Natural killer cell (primary cell): ENCODE measurements around the gene ANKRD12. TPM values are rescaled to one million over a fixed set of nuclear protein-coding genes. Genes with fewer than 3 reads are reported as not detected.
A peak's percentile ranks its signal among the peaks of the same experiment; 100 is the strongest.
"Not testable (repeated sequence)": the region's sequence is repeated elsewhere in the genome, so short reads cannot be mapped to it uniquely, and the experiment has no call there.

ENCODE experiments used
- ATAC-seq, 3 donors: fragments of 150-1000 bp in 2 of 3; fragments of 200-7000 bp in 1 of 3; cut with Tn5 transposase; 1 replicate in 1 of 3; 2 replicates in 2 of 3; pipeline ENCODE4 v1.10.0; 2021; ENCODE audit warnings: mild to moderate bottlenecking in 2 of 3, moderate library complexity in 2 of 3
- DNase-seq, 2 donors: peaks; one replicate each; pipeline versions ENCODE4 v3.0.0 to v3.0.0-alpha.2; 2013 to 2021; ENCODE audit warnings: mixed read lengths in 1 of 2
- H3K27ac ChIP-seq: one replicate; pipeline ENCODE4 v1.5.1; 2013; ENCODE audit warnings: mild to moderate bottlenecking, low read length
- H3K27me3 ChIP-seq: one replicate; pipeline ENCODE4 v1.6.1; 2013; ENCODE audit warnings: low read length; ENCODE audit not compliant: control insufficient read depth, insufficient read depth
- H3K36me3 ChIP-seq: one replicate; pipeline ENCODE4 v1.6.1; 2013; ENCODE audit warnings: low read length; ENCODE audit not compliant: control insufficient read depth, insufficient read depth
- H3K4me1 ChIP-seq: one replicate; pipeline ENCODE4 v1.6.1; 2013; ENCODE audit warnings: low read length; ENCODE audit not compliant: control insufficient read depth, insufficient read depth
- H3K4me3 ChIP-seq: one replicate; pipeline ENCODE4 v1.5.1; 2013; ENCODE audit warnings: low read length
- H3K9me3 ChIP-seq: one replicate; pipeline ENCODE4 v1.6.1; 2013; ENCODE audit warnings: low read length; ENCODE audit not compliant: control insufficient read depth, insufficient read depth
- H3K27ac Mint-ChIP-seq, 2 donors: one replicate each; pipeline ENCODE4 v1.8.0; 2022; ENCODE audit warnings: mild to moderate bottlenecking in 2 of 2, mixed read lengths in 2 of 2, moderate library complexity in 1 of 2
- H3K27me3 Mint-ChIP-seq, 2 donors: one replicate each; pipeline ENCODE4 v1.8.0; 2022; ENCODE audit warnings: low read depth in 2 of 2, mixed read lengths in 2 of 2
- H3K36me3 Mint-ChIP-seq: one replicate; pipeline ENCODE4 v1.8.0; 2022; ENCODE audit warnings: mixed read lengths
- H3K4me1 Mint-ChIP-seq, 2 donors: one replicate each; pipeline ENCODE4 v1.8.0; 2022; ENCODE audit warnings: mixed read lengths in 2 of 2
- H3K4me3 Mint-ChIP-seq: one replicate; pipeline ENCODE4 v1.8.0; 2022; ENCODE audit warnings: mild to moderate bottlenecking, moderate library complexity, mixed read lengths
- H3K9me3 Mint-ChIP-seq, 2 donors: one replicate each; pipeline ENCODE4 v1.8.0; 2022; ENCODE audit warnings: mixed read lengths in 2 of 2
- CTCF ChIP-seq: fragments of 200-600 bp; IDR thresholded peaks from one replicate; pipeline ENCODE4 v1.8.0; 2022; ENCODE audit warnings: antibody characterized with exemption
- WGBS: methylation state at CpG from one replicate; pipeline ENCODE4 v1.1.7; 2013; ENCODE audit warnings: missing lambda C conversion rate; ENCODE audit not compliant: insufficient coverage; 5-methylcytosine and 5-hydroxymethylcytosine counted together
- intact Hi-C: fragments of 100-400 bp; cut with micrococcal nuclease; formaldehyde crosslinking; loops from one replicate; pipeline ENCODE4 v1.14.2; 2022
- total RNA-seq, 4 donors: library from RNA; stranded (reverse); fragments of 120-200 nt in 1 of 4; gene quantifications; one replicate each; pipeline versions ENCODE4 v1.2.3 to v1.2.4, GENCODE V29; 2013 to 2022

ANKRD12 gene
- total RNA-seq, 3 donors from 2014 or later (not counting 1 experiment from before 2014, with no cell fraction given) = 136 to 148 (median 141) TPM

DNA sequence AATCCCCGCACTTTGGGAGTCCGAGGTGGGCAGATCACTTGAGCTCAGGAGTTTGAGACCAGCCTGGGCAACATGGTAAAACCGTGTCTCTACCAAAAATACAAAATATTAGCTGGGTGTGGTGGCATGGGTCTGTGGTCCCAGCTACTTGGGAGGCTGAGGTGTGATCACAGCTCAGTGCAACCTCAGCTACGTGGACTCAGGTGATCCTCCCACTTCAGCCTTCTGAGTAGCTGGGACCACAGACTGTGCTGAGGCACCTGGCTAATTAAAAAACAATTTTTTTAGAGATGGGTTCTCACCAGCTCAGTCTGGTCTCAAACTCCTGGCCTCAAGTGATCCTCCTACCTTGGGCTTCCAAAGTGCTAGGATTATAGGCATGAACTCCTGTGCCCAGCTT, 23.4 kb downstream of the ANKRD12 start:
- TF ChIP-seq CTCF = no peak

GRCh38 chr18:9162663-9163062, 26.1 kb downstream of the ANKRD12 start:
- DNase-seq, H3K9me3 ChIP-seq, H3K27me3 Mint-ChIP-seq, ATAC-seq, H3K4me3 ChIP-seq, H3K27me3 ChIP-seq, intact Hi-C loops, H3K9me3 Mint-ChIP-seq, H3K4me1 ChIP-seq, H3K27ac ChIP-seq, H3K36me3 ChIP-seq: not testable (repeated sequence)
- Mint-ChIP-seq H3K4me1 (peaks cover 59 to 60% of the 10 kb centered on the region in 2 donors), H3K4me3 (peak overlapping the region; percentile 33), H3K27ac (peak overlapping the region; percentile 24 to 65), H3K36me3 (peaks cover 17% of the 10 kb centered on the region)
- WGBS = 91% methylated on average over 4 of the region's 4 CpGs

More for the DNA sequence above, 23.4 kb downstream of the ANKRD12 start:
- H3K9me3 Mint-ChIP-seq = peaks cover 7 to 9% of the 10 kb centered on the region in 2 donors
- 65% methylated on average over 4 of the region's 4 CpGs for WGBS
- intact Hi-C loops = no loop called here
- Histone ChIP-seq H3K9me3 (no peaks in the 10 kb centered on the region), H3K27ac (no peak overlapping the region), H3K27me3 (no peaks in the 10 kb centered on the region), H3K4me1 (peaks cover 9% of the 10 kb centered on the region), H3K36me3 (no peaks in the 10 kb centered on the region), H3K4me3 (no peak overlapping the region)
- no peak overlapping the region for H3K27ac Mint-ChIP-seq
- ATAC-seq = peak in 2 of 3 donors; percentile 55 to 76
- no peak overlapping the region for H3K4me3 Mint-ChIP-seq
- H3K27me3 Mint-ChIP-seq = no peaks in the 10 kb centered on the region
- peaks cover 69 to 76% of the 10 kb centered on the region in 2 donors for H3K4me1 Mint-ChIP-seq
- no peak for DNase-seq
- H3K36me3 Mint-ChIP-seq = peaks cover 13% of the 10 kb centered on the region

GRCh38 chr18:9164149-9164548, 27.6 kb downstream of the ANKRD12 start:
- H3K27me3 ChIP-seq, H3K4me3 Mint-ChIP-seq, H3K9me3 Mint-ChIP-seq, H3K4me3 ChIP-seq, DNase-seq, ATAC-seq, H3K36me3 ChIP-seq, H3K9me3 ChIP-seq, H3K4me1 ChIP-seq, H3K27ac ChIP-seq, intact Hi-C loops, H3K27me3 Mint-ChIP-seq: not testable (repeated sequence)
- Mint-ChIP-seq H3K36me3 (peaks cover 17% of the 10 kb centered on the region), H3K4me1 (peaks cover 59 to 60% of the 10 kb centered on the region in 2 donors), H3K27ac (peak overlapping the region in 1 of 2 donors; percentile 5)

- no CpG with 5 or more reads among the region's 3 CpGs for WGBS
- H3K4me1 ChIP-seq, H3K27ac Mint-ChIP-seq, ATAC-seq, H3K36me3 ChIP-seq, H3K9me3 ChIP-seq, H3K27me3 Mint-ChIP-seq, H3K27ac ChIP-seq, H3K4me3 ChIP-seq, DNase-seq, H3K4me3 Mint-ChIP-seq, H3K27me3 ChIP-seq, intact Hi-C loops, H3K9me3 Mint-ChIP-seq: not testable (repeated sequence)
- Mint-ChIP-seq H3K36me3 (peaks cover 17% of the 10 kb centered on the region), H3K4me1 (peaks cover 68 to 70% of the 10 kb centered on the region in 2 donors)
Measured at GRCh38 chr18:9165883-9166282, 29.3 kb downstream of the ANKRD12 start.

GRCh38 chr18:9169515-9169914, 32.9 kb downstream of the ANKRD12 start:
- H3K9me3 ChIP-seq, DNase-seq, H3K27ac ChIP-seq, H3K4me3 ChIP-seq, H3K27me3 Mint-ChIP-seq, ATAC-seq, intact Hi-C loops, H3K36me3 Mint-ChIP-seq, H3K27me3 ChIP-seq, H3K9me3 Mint-ChIP-seq, H3K36me3 ChIP-seq: not testable (repeated sequence)
- Mint-ChIP-seq H3K4me1 (peaks cover 63 to 73% of the 10 kb centered on the region in 2 donors), H3K4me3 (peak overlapping the region; percentile 17), H3K27ac (peak overlapping the region; percentile 30 to 59)
- no CpG with 5 or more reads among the region's 3 CpGs for WGBS
- peaks cover 23% of the 10 kb centered on the region for H3K4me1 ChIP-seq

DNA sequence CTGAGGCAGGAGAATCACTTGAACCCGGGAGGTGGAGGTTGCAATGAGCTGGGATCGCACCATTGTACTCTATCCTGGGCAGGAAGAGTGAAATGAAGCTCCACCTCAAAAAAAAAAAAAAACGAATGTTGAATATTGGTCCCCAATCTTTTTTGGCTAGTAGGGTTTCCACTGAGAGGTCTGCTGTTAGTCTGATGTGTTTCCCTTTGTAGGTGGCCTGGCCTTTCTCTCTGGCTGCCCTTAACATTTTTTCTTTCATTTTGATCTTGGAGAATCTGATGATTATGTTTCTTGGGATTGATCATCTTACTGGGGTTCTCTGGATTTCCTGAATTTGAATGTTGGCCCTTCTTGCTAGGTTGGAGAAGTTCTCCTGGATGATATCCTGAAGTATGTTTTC, 35.3 kb downstream of the ANKRD12 start:
- H3K27me3 ChIP-seq, H3K27ac ChIP-seq, H3K9me3 ChIP-seq, H3K36me3 ChIP-seq, H3K27me3 Mint-ChIP-seq, intact Hi-C loops, H3K4me3 ChIP-seq, ATAC-seq, H3K9me3 Mint-ChIP-seq, DNase-seq, H3K36me3 Mint-ChIP-seq: not testable (repeated sequence)
- WGBS = 91% methylated on average over 2 of the region's 3 CpGs
- peaks cover 26% of the 10 kb centered on the region for H3K4me1 ChIP-seq
- Mint-ChIP-seq H3K4me3 (peak overlapping the region; percentile 5), H3K27ac (peak overlapping the region; percentile 20 to 73), H3K4me1 (peaks cover 71 to 82% of the 10 kb centered on the region in 2 donors)
